CD4-positive, alpha-beta memory T cell (primary cell): ENCODE measurements around the gene ARL6IP1. TPM values are rescaled to one million over a fixed set of nuclear protein-coding genes. Genes with fewer than 3 reads are reported as not detected.

Experiments
- CTCF ChIA-PET: fragments of 350-600 bp; sonication (Branson Sonifier 250); formaldehyde crosslinking; loops from one replicate; lab custom pipeline; 2021; ENCODE audit warnings: inconsistent platforms; ENCODE audit not compliant: partially characterized antibody; lab: Charles Lee
- POLR2A ChIA-PET: fragments of 350-600 bp; sonication (Branson Sonifier 250); formaldehyde crosslinking; loops from one replicate; lab custom pipeline; 2021; ENCODE audit not compliant: partially characterized antibody; lab: Charles Lee
- DNase-seq, 5 donors: peaks; one replicate each; pipeline versions ENCODE4 v3.0.0 to v3.0.0-alpha.2; 2020 to 2022; ENCODE audit warnings: mixed read lengths in 1 of 5
- H3K27ac ChIP-seq: one replicate; pipeline ENCODE4 v1.7.0; 2013; ENCODE audit warnings: low read depth, low read length
- H3K27me3 ChIP-seq: 2 replicates; pipeline ENCODE4 v1.7.0; 2013; ENCODE audit warnings: mild to moderate bottlenecking, low read length, moderate library complexity; ENCODE audit not compliant: insufficient read depth
- H3K36me3 ChIP-seq: 2 replicates; pipeline ENCODE4 v1.7.0; 2013; ENCODE audit warnings: mild to moderate bottlenecking, low read length, moderate library complexity; ENCODE audit not compliant: insufficient read depth
- H3K4me1 ChIP-seq: 2 replicates; pipeline ENCODE4 v1.7.0; 2013; ENCODE audit warnings: mild to moderate bottlenecking, low read length, moderate library complexity; ENCODE audit not compliant: insufficient read depth
- H3K4me3 ChIP-seq, 2 donors: one replicate each; pipeline ENCODE4 v1.7.0; 2013; ENCODE audit warnings: low read length in 2 of 2, mild to moderate bottlenecking in 1 of 2
- H3K9me3 ChIP-seq, 2 donors: one replicate each; pipeline ENCODE4 v1.7.0; 2013; ENCODE audit warnings: low read length in 2 of 2, control low read depth in 1 of 2; ENCODE audit not compliant: control insufficient read depth in 1 of 2
- H3K27ac Mint-ChIP-seq, 7 donors: one replicate each; pipeline ENCODE4 v1.8.0; 2020 to 2021; ENCODE audit warnings: mixed read lengths in 7 of 7, mild to moderate bottlenecking in 6 of 7, inconsistent platforms in 3 of 7, moderate library complexity in 3 of 7
- H3K27me3 Mint-ChIP-seq, 2 donors: one replicate each; pipeline ENCODE4 v1.8.0; 2020 to 2021; ENCODE audit warnings: mixed read lengths in 2 of 2
- H3K36me3 Mint-ChIP-seq, 2 donors: one replicate each; pipeline ENCODE4 v1.8.0; 2020 to 2021; ENCODE audit warnings: mixed read lengths in 2 of 2, inconsistent platforms in 1 of 2, mild to moderate bottlenecking in 1 of 2
- H3K4me1 Mint-ChIP-seq, 4 donors: one replicate each; pipeline ENCODE4 v1.8.0; 2020 to 2021; ENCODE audit warnings: mixed read lengths in 4 of 4, mild to moderate bottlenecking in 1 of 4
- H3K4me3 Mint-ChIP-seq, 8 donors: one replicate each; pipeline ENCODE4 v1.8.0; 2020 to 2021; ENCODE audit warnings: mixed read lengths in 8 of 8, mild to moderate bottlenecking in 7 of 8, moderate library complexity in 6 of 8, inconsistent platforms in 3 of 8
- H3K9me3 Mint-ChIP-seq, 8 donors: one replicate each; pipeline ENCODE4 v1.8.0; 2020 to 2021; ENCODE audit warnings: mixed read lengths in 8 of 8, mild to moderate bottlenecking in 5 of 8, inconsistent platforms in 3 of 8, moderate library complexity in 1 of 8
- intact Hi-C: fragments of 100-400 bp; cut with micrococcal nuclease; formaldehyde crosslinking; loops from one replicate; pipeline ENCODE4 v1.15.1; 2023
- polyA plus RNA-seq, 2 donors: library from polyadenylated mRNA; unstranded; fragments of 300-500 nt; fragmentation: Illumina TruSeq; gene quantifications; one replicate each; pipeline ENCODE4 v1.2.3, GENCODE V29; 2021
- total RNA-seq, 2 experiments: library from RNA; stranded (reverse); gene quantifications; one replicate each; pipeline ENCODE4 v1.2.3, GENCODE V29; 2021

The ARL6IP1 gene
- total and polyA plus RNA-seq, 4 experiments from 2014 or later: 105 to 306 (median 147) TPM

GRCh38 chr16:18789850-18790706 is 11.3 kb downstream of the ARL6IP1 start, which contains the start of gene RPS15A:
RPS15A (minus strand) TSS chr16:18790334; CDS start chr16:18789113, 1,221 bp downstream.
- DNase-seq: peak; percentile 90 to 98 (median 95)
- Mint-ChIP-seq H3K9me3 (peaks cover 0 to 5% (median 0%) of the 10 kb centered on the region in 8 donors), H3K27ac (peak within 1 kb of the TSS; percentile 93 to 97 (median 96)), H3K27me3 (no peaks in the 10 kb centered on the region), H3K4me1 (peaks cover 36 to 53% (median 46%) of the 10 kb centered on the region in 4 donors), H3K36me3 (peaks cover 62 to 74% of the 10 kb centered on the region in 2 donors), H3K4me3 (peak within 1 kb of the TSS; percentile 91 to 98 (median 96))
- peak within 1 kb of the TSS; percentile 77 to 98 for H3K4me3 ChIP-seq
- intact Hi-C loops: loop anchor here (1.0 kb wide), 5 partner anchors 11 to 765 kb away; partner anchors contain the start of genes ARL6IP1, CCP110, COQ7 and SMG1
- peak within 1 kb of the TSS; percentile 80 for H3K27ac ChIP-seq
- peaks cover 43% of the 10 kb centered on the region for H3K4me1 ChIP-seq
- no peaks in the 10 kb centered on the region for H3K9me3 ChIP-seq
- CTCF ChIA-PET: interaction anchor here (0.7 to 7.8 kb wide), 4 partner anchors 8 to 154 kb away, joined by 3 to 111 read pairs (median 6); partner anchors contain the start of gene ARL6IP1
- POLR2A ChIA-PET: interaction anchor here (0.9 to 10.4 kb wide), 8 partner anchors 11 to 765 kb away, joined by 3 to 176 read pairs (median 6); partner anchors contain the start of genes ARL6IP1, COQ7 and VPS35L
- peaks cover 48% of the 10 kb centered on the region for H3K36me3 ChIP-seq
- no peaks in the 10 kb centered on the region for H3K27me3 ChIP-seq

- Mint-ChIP-seq H3K4me3 (peak overlapping the region; percentile 91 to 98 (median 96)), H3K27me3 (no peaks in the 10 kb centered on the region), H3K27ac (peak overlapping the region; percentile 93 to 97 (median 96)), H3K36me3 (peaks cover 68 to 77% of the 10 kb centered on the region in 2 donors), H3K4me1 (peaks cover 41 to 59% (median 52%) of the 10 kb centered on the region in 4 donors), H3K9me3 (peaks cover 0 to 5% (median 0%) of the 10 kb centered on the region in 8 donors)
- H3K4me1 ChIP-seq: peaks cover 49% of the 10 kb centered on the region
- intact Hi-C loops: no loop called here
- no peak for DNase-seq
- peak overlapping the region; percentile 80 for H3K27ac ChIP-seq
- ChIA-PET CTCF (interaction anchor here (1.3 to 7.8 kb wide), 3 partner anchors 9 to 14 kb away, joined by 3 to 111 read pairs (median 10); partner anchors contain the start of gene ARL6IP1), POLR2A (interaction anchor here (0.9 to 10.4 kb wide), 6 partner anchors 12 to 766 kb away, joined by 3 to 176 read pairs (median 6); partner anchors contain the start of genes ARL6IP1, COQ7 and VPS35L)
- H3K36me3 ChIP-seq: peaks cover 52% of the 10 kb centered on the region
- H3K4me3 ChIP-seq: peak overlapping the region; percentile 77 to 98
- no peaks in the 10 kb centered on the region for H3K27me3 ChIP-seq
- H3K9me3 ChIP-seq: no peaks in the 10 kb centered on the region
These were observed 11.9 kb downstream of the ARL6IP1 start for GRCh38 chr16:18789515-18789849.

GRCh38 chr16:18788828-18789514 is 12.4 kb downstream of the ARL6IP1 start:
- peak overlapping the region; percentile 77 to 98 for H3K4me3 ChIP-seq
- DNase-seq: no peak
- Mint-ChIP-seq H3K27me3 (no peaks in the 10 kb centered on the region), H3K36me3 (peaks cover 67 to 77% of the 10 kb centered on the region in 2 donors), H3K27ac (peak overlapping the region; percentile 93 to 97 (median 96)), H3K4me1 (peaks cover 41 to 63% (median 55%) of the 10 kb centered on the region in 4 donors), H3K9me3 (peaks cover 0 to 5% (median 0%) of the 10 kb centered on the region in 8 donors), H3K4me3 (peak overlapping the region; percentile 91 to 98 (median 96))
- ChIA-PET CTCF (interaction anchor here (1.6 to 7.8 kb wide), 3 partner anchors 9 to 181 kb away, joined by 3 to 111 read pairs (median 7); partner anchors contain the start of gene ARL6IP1), POLR2A (interaction anchor here (1.5 to 10.4 kb wide), 3 partner anchors 12 to 278 kb away, joined by 3 to 176 read pairs (median 6); partner anchors contain the start of genes ARL6IP1 and COQ7)
- H3K4me1 ChIP-seq: peaks cover 54% of the 10 kb centered on the region
- no peaks in the 10 kb centered on the region for H3K27me3 ChIP-seq
- intact Hi-C loops: no loop called here
- H3K9me3 ChIP-seq: no peaks in the 10 kb centered on the region
- H3K36me3 ChIP-seq: peaks cover 52% of the 10 kb centered on the region
- peak overlapping the region; percentile 80 for H3K27ac ChIP-seq

GRCh38 chr16:18784917-18785623 is 16.3 kb downstream of the ARL6IP1 start:
- Mint-ChIP-seq H3K36me3 (peaks cover 62 to 72% of the 10 kb centered on the region in 2 donors), H3K4me1 (peaks cover 45 to 69% (median 57%) of the 10 kb centered on the region in 4 donors), H3K4me3 (peak overlapping the region; percentile 3 to 68 (median 40)), H3K27ac (peak overlapping the region in 6 of 7 donors; percentile 6 to 93 (median 78)), H3K9me3 (peaks cover 0 to under 1% (median 0%) of the 10 kb centered on the region in 8 donors), H3K27me3 (no peaks in the 10 kb centered on the region)
- intact Hi-C loops: no loop called here
- no peak for DNase-seq
- Histone ChIP-seq H3K36me3 (peaks cover 54% of the 10 kb centered on the region), H3K4me3 (no peak overlapping the region), H3K4me1 (peaks cover 68% of the 10 kb centered on the region), H3K9me3 (no peaks in the 10 kb centered on the region), H3K27ac (no peak overlapping the region), H3K27me3 (no peaks in the 10 kb centered on the region)
- ChIA-PET CTCF (interaction anchor here (0.8 kb wide), 1 partner anchor 16 kb away, joined by 4 read pairs; the partner anchor contains the start of gene ARL6IP1), POLR2A (interaction anchor here (10.4 kb wide), 1 partner anchor 16 kb away, joined by 176 read pairs; the partner anchor contains the start of gene ARL6IP1)

GRCh38 chr16:18783430-18784341 is 17.7 kb downstream of the ARL6IP1 start:
- Mint-ChIP-seq H3K4me3 (peak overlapping the region in 1 of 8 donors; percentile 20), H3K27ac (peak overlapping the region; percentile 46 to 93 (median 83)), H3K9me3 (no peaks in the 10 kb centered on the region), H3K27me3 (no peaks in the 10 kb centered on the region), H3K4me1 (peaks cover 37 to 57% (median 48%) of the 10 kb centered on the region in 4 donors), H3K36me3 (peaks cover 52 to 60% of the 10 kb centered on the region in 2 donors)
- Histone ChIP-seq H3K27me3 (no peaks in the 10 kb centered on the region), H3K4me3 (no peak overlapping the region), H3K9me3 (no peaks in the 10 kb centered on the region), H3K4me1 (peaks cover 61% of the 10 kb centered on the region), H3K36me3 (peaks cover 51% of the 10 kb centered on the region), H3K27ac (no peak overlapping the region)
- intact Hi-C loops: no loop called here
- ChIA-PET CTCF (interaction anchor here (2.1 kb wide), 1 partner anchor 18 kb away, joined by 10 read pairs; the partner anchor contains the start of gene ARL6IP1), POLR2A (interaction anchor here (2.0 to 10.4 kb wide), 2 partner anchors 11 to 17 kb away, joined by 7 to 176 read pairs; partner anchors contain the start of gene ARL6IP1)
- DNase-seq: no peak
